Transverse colon (tissue), 4 donors: ENCODE data around the gene IFI35. TPM values are rescaled to one million over a fixed set of nuclear protein-coding genes. Genes with fewer than 3 reads are reported as not detected.
"Not testable (repeated sequence)": the region's sequence is repeated elsewhere in the genome, so short reads cannot be mapped to it uniquely, and the experiment has no call there.

Experiments
- DNase-seq: peaks from one replicate; pipeline ENCODE4 v3.0.0-alpha.2; 2019
- H3K27ac ChIP-seq, 4 donors: fragments of 200-600 bp; sonication (generic); 2 replicates each; pipeline ENCODE4 v1.5.1; 2016 to 2018; ENCODE audit warnings: inconsistent platforms in 4 of 4
- H3K27me3 ChIP-seq: fragments of 200-600 bp; sonication (generic); 2 replicates; pipeline ENCODE4 v1.5.1; 2017; ENCODE audit warnings: inconsistent platforms
- H3K36me3 ChIP-seq, 4 donors: fragments of 200-600 bp; sonication (generic); 2 replicates each; pipeline ENCODE4 v1.5.1; 2017 to 2019; ENCODE audit warnings: inconsistent platforms in 4 of 4
- H3K4me1 ChIP-seq, 4 donors: fragments of 200-600 bp; sonication (generic); 2 replicates each; pipeline ENCODE4 v1.5.1; 2017 to 2020; ENCODE audit warnings: inconsistent platforms in 4 of 4
- H3K4me3 ChIP-seq, 4 donors: fragments of 200-600 bp; sonication (generic); 1 replicate in 1 of 4; 2 replicates in 3 of 4; pipeline versions ENCODE4 v1.5.1 to v1.6.1; 2017 to 2019; ENCODE audit warnings: inconsistent platforms in 4 of 4
- H3K9me3 ChIP-seq, 2 donors: fragments of 200-600 bp; sonication (generic); 2 replicates each; pipeline ENCODE4 v1.5.1; 2017 to 2019; ENCODE audit warnings: inconsistent platforms in 2 of 2
- CTCF ChIP-seq, 5 experiments: fragments of 200-600 bp in 3 of 5; fragments of 450-650 bp in 2 of 5; sonication (generic) in 3 of 5; IDR thresholded peaks; 1 replicate in 2 of 5; 2 replicates in 3 of 5; pipeline ENCODE4 v1.5.1; 2016 to 2017; ENCODE audit warnings: antibody characterized with exemption in 5 of 5, inconsistent platforms in 3 of 5, mild to moderate bottlenecking in 2 of 5, moderate library complexity in 1 of 5
- EP300 ChIP-seq: sonication (generic); formaldehyde crosslinking; IDR thresholded peaks from one replicate; pipeline ENCODE4 v1.6.1; 2017; ENCODE audit warnings: antibody characterized with exemption, low read depth
- POLR2A ChIP-seq: fragments of 450-650 bp; IDR thresholded peaks from one replicate; pipeline ENCODE4 v1.6.1; 2016; ENCODE audit warnings: antibody characterized with exemption, mild to moderate bottlenecking, moderate library complexity
- POLR2AphosphoS5 ChIP-seq, 3 donors: sonication (generic); formaldehyde crosslinking; IDR thresholded peaks; one replicate each; pipeline ENCODE4 v1.6.1; 2016; ENCODE audit warnings: antibody characterized with exemption in 3 of 3
- WGBS, 2 donors: methylation state at CpG; one replicate each; pipeline ENCODE4 v1.1.5; 2018; ENCODE audit warnings: low coverage in 1 of 2; 5-methylcytosine and 5-hydroxymethylcytosine counted together
- in situ Hi-C, 4 donors: fragments of 200-750 bp; cut with MboI; loops; one replicate each; pipeline versions ENCODE4 v1.15.0 to v1.15.1; 2017; ENCODE audit warnings: low sequenced_read_pairs in 3 of 4, low pct_ligation_motif_present in 1 of 4, low pct_unique_long_range_greater_than_20kb in 1 of 4
- intact Hi-C: fragments of 100-400 bp; cut with DNase I; formaldehyde crosslinking; loops from one replicate; pipeline ENCODE4 v1.15.1; 2023; ENCODE audit warnings: low total_unique reads
- total RNA-seq, 4 donors: library from RNA; depleted of rRNA; stranded (reverse); fragments of >200 nt; gene quantifications; one replicate each; pipeline ENCODE4 v1.1.0, GENCODE V29; 2016

The IFI35 gene
- total RNA-seq, 4 donors from 2014 or later = 11.5 to 81.1 (median 47.2) TPM

GRCh38 chr17:43042025-43042628 is 35.5 kb downstream of the IFI35 start:
- DNase-seq = no peak

GRCh38 chr17:43043307-43043706 is 36.7 kb downstream of the IFI35 start:
- DNase-seq = no peak
- TF ChIP-seq POLR2AphosphoS5 (IDR thresholded peaks at IDR 0.05) (no peak), EP300 (no peak), POLR2A (no peak), CTCF (IDR thresholded peaks at IDR 0.05) (no peak)
- Histone ChIP-seq H3K36me3 (no peaks in the 10 kb centered on the region), H3K27ac (no peak overlapping the region), H3K27me3 (no peaks in the 10 kb centered on the region), H3K4me3 (no peak overlapping the region), H3K4me1 (no peaks in the 10 kb centered on the region), H3K9me3 (no peaks in the 10 kb centered on the region)
- intact Hi-C loops (no loop called here), in situ Hi-C loops (loop anchor here in 1 of 4 donors (25.0 kb wide), 1 partner anchor 294 kb away; no protein-coding TSS in a partner anchor)

More at GRCh38 chr17:43042025-43042628, 35.5 kb downstream of the IFI35 start:
- Histone ChIP-seq H3K36me3 (no peaks in the 10 kb centered on the region), H3K27ac (no peak overlapping the region), H3K27me3 (no peaks in the 10 kb centered on the region), H3K9me3 (no peaks in the 10 kb centered on the region), H3K4me1 (no peaks in the 10 kb centered on the region), H3K4me3 (no peak overlapping the region)
- intact Hi-C loops (no loop called here), in situ Hi-C loops (loop anchor here in 1 of 4 donors (25.0 kb wide), 1 partner anchor 295 kb away; no protein-coding TSS in a partner anchor)
- WGBS, 2 donors = 96 to 100% methylated on average over 1 to 5 of the region's 5 CpGs
- no peak for TF ChIP-seq CTCF (IDR thresholded peaks at IDR 0.05)
- TF ChIP-seq POLR2A = no peak

- no peaks in the 10 kb centered on the region for H3K4me1 ChIP-seq
- 71 to 86% methylated on average over 2 to 4 of the region's 4 CpGs for WGBS, 2 donors
- in situ Hi-C loops = loop anchor here in 1 of 4 donors (25.0 kb wide), 1 partner anchor 293 kb away; no protein-coding TSS in a partner anchor
Observed at GRCh38 chr17:43044024-43044423, 37.4 kb downstream of the IFI35 start.

GRCh38 chr17:43051969-43052368 is 45.4 kb downstream of the IFI35 start:
- no peaks in the 10 kb centered on the region for H3K4me1 ChIP-seq
- no peak overlapping the region for H3K4me3 ChIP-seq
- H3K9me3 ChIP-seq = no peaks in the 10 kb centered on the region
- H3K27me3 ChIP-seq = no peaks in the 10 kb centered on the region
- 94 to 100% methylated on average over 1 of the region's 1 CpG for WGBS, 2 donors
- H3K27ac ChIP-seq = no peak overlapping the region
- intact Hi-C loops (loop anchor here (5.0 kb wide), 1 partner anchor 695 kb away; no protein-coding TSS in a partner anchor), in situ Hi-C loops (no loop called here)
- no peak for TF ChIP-seq EP300
- no peak for TF ChIP-seq POLR2A
- no peak for TF ChIP-seq POLR2AphosphoS5 (IDR thresholded peaks at IDR 0.05)
- TF ChIP-seq CTCF (IDR thresholded peaks at IDR 0.05) = no peak
- DNase-seq = no peak
- H3K36me3 ChIP-seq = no peaks in the 10 kb centered on the region

More at GRCh38 chr17:43044024-43044423, 37.4 kb downstream of the IFI35 start:
- Histone ChIP-seq H3K4me3 (no peak overlapping the region), H3K36me3 (no peaks in the 10 kb centered on the region), H3K27me3 (no peaks in the 10 kb centered on the region), H3K9me3 (no peaks in the 10 kb centered on the region), H3K27ac (no peak overlapping the region)
- DNase-seq = no peak
- intact Hi-C loops = no loop called here
- TF ChIP-seq CTCF (IDR thresholded peaks at IDR 0.05) (no peak), EP300 (no peak), POLR2A (no peak), POLR2AphosphoS5 (IDR thresholded peaks at IDR 0.05) (no peak)

- DNase-seq, H3K27ac ChIP-seq, H3K36me3 ChIP-seq, H3K4me1 ChIP-seq, in situ Hi-C loops, H3K27me3 ChIP-seq, H3K9me3 ChIP-seq, H3K4me3 ChIP-seq: not testable (repeated sequence)
- 99% methylated on average over 7 of the region's 7 CpGs; no CpG with 5 or more reads in 1 of the 2 donors for WGBS, 2 donors
- intact Hi-C loops = loop anchor here (5.0 kb wide), 1 partner anchor 696 kb away; no protein-coding TSS in a partner anchor
Observed at GRCh38 chr17:43053008-43053407, 46.4 kb downstream of the IFI35 start.
